Measurements from ENCODE around the gene SEBOX. TPM values are rescaled to one million over a fixed set of nuclear protein-coding genes. Genes with fewer than 3 reads are reported as not detected.

SEBOX gene
- total RNA-seq, 2 donors from 2014 or later: not detected

DNA sequence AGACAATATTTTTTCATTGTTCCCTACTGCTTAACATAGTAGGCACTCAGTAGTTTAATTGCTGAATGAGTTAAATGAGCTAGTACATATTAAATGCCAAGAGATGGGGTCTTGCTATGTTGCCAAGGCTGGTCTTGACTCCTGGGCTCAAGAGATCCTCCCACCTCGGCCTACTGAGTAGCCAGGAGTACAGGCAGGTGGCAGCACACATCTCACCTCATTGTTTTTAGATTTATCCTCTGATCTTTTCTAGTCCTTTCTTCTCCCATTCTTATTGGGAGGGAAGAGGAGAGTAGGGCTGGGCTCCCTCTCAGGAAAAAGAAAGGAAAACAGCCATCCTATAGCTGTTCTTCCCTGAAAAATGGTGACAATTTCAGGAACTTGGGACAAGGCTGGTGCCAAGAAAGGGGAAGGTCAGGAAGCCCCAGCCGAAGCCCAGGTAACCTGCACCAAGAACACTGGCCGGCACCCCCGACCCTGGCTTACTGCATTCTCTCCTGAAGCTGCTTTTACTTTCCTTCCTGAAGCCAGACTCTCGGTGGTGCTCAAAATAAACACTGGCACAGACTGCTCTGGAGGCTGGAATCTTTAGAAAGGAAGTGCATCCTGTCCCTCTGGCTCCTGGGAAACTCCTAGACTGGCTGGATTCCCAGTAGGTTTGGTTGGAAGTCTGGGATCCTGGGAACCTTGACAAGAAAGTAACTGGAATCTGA is 26.8 kb downstream of the SEBOX start:
- peaks cover 12% of the 10 kb centered on the region for H3K4me1 ChIP-seq (replicated peaks)
- H3K4me3 ChIP-seq: no peak overlapping the region
- no peaks in the 10 kb centered on the region for H3K9me3 ChIP-seq
- intact Hi-C loops (cut with DNase I): loop anchor here (5.0 kb wide), 1 partner anchor 614 kb away; the partner anchor contains the start of gene PHF12
- H3K27me3 ChIP-seq (replicated peaks; ENCODE audit: insufficient read depth): no peaks in the 10 kb centered on the region
- TF ChIP-seq POLR2A (IDR thresholded peaks at IDR 0.05): no peak
- no peak for TF ChIP-seq POLR2AphosphoS5 (IDR thresholded peaks at IDR 0.05)
- TF ChIP-seq, protein P1, sequence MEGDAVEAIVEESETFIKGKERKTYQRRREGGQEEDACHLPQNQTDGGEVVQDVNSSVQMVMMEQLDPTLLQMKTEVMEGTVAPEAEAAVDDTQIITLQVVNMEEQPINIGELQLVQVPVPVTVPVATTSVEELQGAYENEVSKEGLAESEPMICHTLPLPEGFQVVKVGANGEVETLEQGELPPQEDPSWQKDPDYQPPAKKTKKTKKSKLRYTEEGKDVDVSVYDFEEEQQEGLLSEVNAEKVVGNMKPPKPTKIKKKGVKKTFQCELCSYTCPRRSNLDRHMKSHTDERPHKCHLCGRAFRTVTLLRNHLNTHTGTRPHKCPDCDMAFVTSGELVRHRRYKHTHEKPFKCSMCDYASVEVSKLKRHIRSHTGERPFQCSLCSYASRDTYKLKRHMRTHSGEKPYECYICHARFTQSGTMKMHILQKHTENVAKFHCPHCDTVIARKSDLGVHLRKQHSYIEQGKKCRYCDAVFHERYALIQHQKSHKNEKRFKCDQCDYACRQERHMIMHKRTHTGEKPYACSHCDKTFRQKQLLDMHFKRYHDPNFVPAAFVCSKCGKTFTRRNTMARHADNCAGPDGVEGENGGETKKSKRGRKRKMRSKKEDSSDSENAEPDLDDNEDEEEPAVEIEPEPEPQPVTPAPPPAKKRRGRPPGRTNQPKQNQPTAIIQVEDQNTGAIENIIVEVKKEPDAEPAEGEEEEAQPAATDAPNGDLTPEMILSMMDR (IDR thresholded peaks at IDR 0.05): no peak
- 69% methylated on average over 5 of the region's 5 CpGs for WGBS
- H3K36me3 ChIP-seq: peaks cover 6 to 19% of the 10 kb centered on the region in 2 donors
- no peak overlapping the region for H3K27ac ChIP-seq
- no peak for DNase-seq (ENCODE audit: low spot score)

DNA sequence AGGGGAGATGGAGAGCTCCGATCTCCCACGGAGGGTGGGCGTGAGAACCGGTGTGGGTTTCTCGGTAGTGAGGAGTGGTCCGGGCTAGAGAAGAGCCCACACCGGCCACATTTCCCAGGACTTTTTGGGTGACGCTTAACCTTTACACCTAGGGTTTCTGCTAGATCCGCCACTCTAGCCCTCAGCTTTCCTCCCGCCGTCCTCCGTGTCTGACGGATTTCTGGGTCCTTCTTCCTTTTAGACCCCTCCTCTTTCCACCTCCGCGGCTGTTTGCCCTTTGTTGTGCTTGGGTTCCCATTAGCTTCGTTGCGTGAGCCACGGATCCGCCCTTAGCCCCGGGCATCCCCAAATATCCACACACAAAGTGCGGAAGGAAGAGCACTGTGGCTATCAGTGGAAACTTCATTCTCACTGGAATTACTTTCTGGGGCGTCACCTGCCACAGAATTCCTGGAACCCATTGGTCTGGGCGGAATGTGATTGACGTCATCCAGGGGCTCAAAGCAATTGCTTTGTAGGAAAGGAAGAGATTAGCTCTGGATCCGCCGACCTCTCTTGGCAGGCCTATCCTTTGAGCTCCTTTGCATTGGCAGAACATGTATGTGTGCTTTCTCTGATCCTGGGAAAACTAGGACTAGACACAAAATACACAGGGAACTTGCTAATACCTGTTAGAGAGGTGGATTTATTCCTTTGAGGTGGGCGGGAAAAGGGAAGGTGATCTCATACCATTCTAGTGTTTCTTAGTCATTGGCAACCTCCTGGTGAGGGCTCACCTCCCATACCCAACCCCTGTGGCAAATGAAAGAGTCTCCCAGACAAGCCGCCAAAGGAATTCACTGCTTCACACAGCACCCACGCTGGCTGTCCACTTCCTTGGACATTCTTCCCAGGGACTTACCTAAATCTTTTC is 28.8 kb downstream of the SEBOX start:
- intact Hi-C loops (cut with DNase I): loop anchor here (1.0 to 5.0 kb wide), 2 partner anchors 21 to 616 kb away; partner anchors contain the start of genes PHF12 and POLDIP2
- peak; percentile 21 for TF ChIP-seq POLR2A (IDR thresholded peaks at IDR 0.05)
- TF ChIP-seq, protein P1 (IDR thresholded peaks at IDR 0.05): no peak
- peak; percentile 58 for TF ChIP-seq POLR2AphosphoS5 (IDR thresholded peaks at IDR 0.05)

DNA sequence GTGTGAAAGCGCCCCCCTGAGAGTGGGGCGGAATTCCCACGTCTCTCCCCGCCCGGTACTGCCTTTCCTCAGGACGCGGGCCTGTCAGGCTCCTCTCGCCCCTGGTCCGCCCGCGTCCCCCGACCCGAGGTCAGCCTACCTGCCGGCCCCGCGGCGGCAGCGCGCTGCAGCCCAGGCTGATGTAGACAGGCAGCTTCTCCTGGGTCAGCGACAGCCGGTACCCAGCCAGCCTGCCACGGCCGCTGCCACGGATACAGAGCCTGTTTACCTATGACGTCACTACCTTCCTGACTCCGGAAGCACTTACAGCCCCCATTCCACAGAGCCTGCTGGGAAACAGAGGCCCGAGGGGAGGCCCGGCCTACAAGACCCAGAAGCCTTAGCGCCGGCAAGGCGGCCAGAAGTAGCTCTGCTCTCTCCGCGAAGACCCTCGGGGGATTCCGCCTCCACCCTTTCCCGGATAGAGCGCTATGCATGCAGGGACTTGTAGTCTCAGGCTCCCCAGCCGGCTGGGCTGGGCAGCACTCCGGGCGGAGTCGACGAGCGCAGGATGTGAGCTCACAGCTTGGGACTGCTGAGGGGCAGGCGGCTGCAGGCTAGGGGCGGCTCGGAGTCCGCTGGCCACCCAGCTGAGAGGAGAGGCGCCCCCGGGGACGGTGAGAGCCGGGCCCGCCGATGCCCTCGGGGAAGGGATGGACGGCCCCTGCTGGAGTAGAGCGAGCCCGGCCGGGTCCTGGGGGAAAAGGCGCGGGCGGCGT is 29.6 kb downstream of the SEBOX start, which contains the start of the genes IFT20 and TNFAIP1:
Gene IFT20 (minus strand): TSS at position 272 of the 758 bp plus-strand sequence. CDS start 3,487 bp downstream, outside the sequence.
Gene TNFAIP1 (plus strand): TSS at position 561 of the 758 bp plus-strand sequence. CDS start 3,761 bp downstream, outside the sequence.
- WGBS: under 1% methylated on average over 59 of the region's 62 CpGs
- peaks cover 12% of the 10 kb centered on the region for H3K4me1 ChIP-seq (replicated peaks)
- intact Hi-C loops (cut with DNase I): loop anchor here (5.0 kb wide), 1 partner anchor 617 kb away; the partner anchor contains the start of gene PHF12

More for the DNA sequence above, 28.8 kb downstream of the SEBOX start:
- WGBS: 3% methylated on average over 27 of the region's 29 CpGs
- Histone ChIP-seq H3K4me3 (peak overlapping the region; percentile 88 to 94), H3K36me3 (peaks cover 4 to 19% of the 10 kb centered on the region in 2 donors), H3K27ac (peak overlapping the region; percentile 87 to 88), H3K9me3 (no peaks in the 10 kb centered on the region), H3K27me3 (replicated peaks; ENCODE audit: insufficient read depth) (no peaks in the 10 kb centered on the region), H3K4me1 (replicated peaks) (peaks cover 12% of the 10 kb centered on the region)
- peak; percentile 34 for DNase-seq (ENCODE audit: low spot score)

More for the DNA sequence above, 29.6 kb downstream of the SEBOX start, which contains the start of the genes IFT20 and TNFAIP1:
- Histone ChIP-seq H3K27me3 (replicated peaks; ENCODE audit: insufficient read depth) (no peaks in the 10 kb centered on the region), H3K27ac (peak within 1 kb of the TSS; percentile 87 to 88), H3K36me3 (peaks cover 0 to 13% of the 10 kb centered on the region in 2 donors), H3K9me3 (no peaks in the 10 kb centered on the region), H3K4me3 (peak within 1 kb of the TSS; percentile 88 to 94)
- DNase-seq (ENCODE audit: low spot score): peak; percentile 99
- TF ChIP-seq, protein P1 (IDR thresholded peaks at IDR 0.05): peak in 1 of 4 experiments; percentile 24
- TF ChIP-seq POLR2AphosphoS5 (IDR thresholded peaks at IDR 0.05): peak; percentile 100
- peak; percentile 95 for TF ChIP-seq POLR2A (IDR thresholded peaks at IDR 0.05)

Data from prostate gland (tissue), 2 donors.